GM20431 (cell line): ENCODE data around the gene ERVMER34-1.

Experiments
- in situ Hi-C: fragments of 300-500 bp; cut with MseI, MboI; formaldehyde crosslinking; loops from one replicate; pipeline ENCODE4 v1.15.0; 2020; ENCODE audit warnings: low sequenced_read_pairs; ENCODE audit not compliant: unreplicated experiment

ERVMER34-1 gene

DNA sequence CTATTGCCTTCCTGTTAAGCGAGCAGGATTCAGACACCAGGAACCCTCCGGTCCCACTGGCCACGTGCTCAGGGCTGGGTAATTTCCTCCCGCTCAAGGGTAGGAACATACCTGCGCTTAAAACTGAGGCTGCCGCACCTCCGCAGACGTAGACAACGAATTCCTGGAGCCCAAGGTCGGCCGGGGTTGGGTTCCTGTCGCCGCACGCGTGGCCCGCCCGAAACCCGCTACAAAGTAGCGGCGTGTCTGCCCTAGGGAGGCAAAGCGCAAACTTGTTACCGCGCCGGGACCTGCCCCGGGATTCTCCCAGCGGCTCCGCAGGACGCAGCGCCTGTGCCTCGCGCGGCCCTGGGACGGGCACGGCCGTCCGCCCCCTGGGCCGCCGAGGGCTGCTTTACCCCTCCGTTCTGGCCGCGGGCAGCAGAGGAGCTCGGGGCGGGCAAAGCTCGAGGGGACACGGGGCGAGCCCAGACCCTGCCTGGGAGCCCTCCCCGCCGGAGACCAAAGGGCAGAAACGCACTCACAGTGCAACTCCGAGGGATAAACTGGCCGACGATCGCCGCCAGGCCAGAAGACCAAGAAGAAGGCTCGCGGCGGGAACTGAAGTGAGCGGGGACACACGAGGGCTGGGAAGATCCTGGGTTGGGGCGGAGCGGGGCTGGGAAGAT, at the start of gene ERVMER34-1:
Gene ERVMER34-1 (minus strand): TSS at position 607 of the 668 bp plus-strand sequence. CDS start 5,905 bp downstream, outside the sequence.
- in situ Hi-C loops, result loop anchor here (25.0 kb wide), 1 partner anchor 214 kb away; no protein-coding TSS in a partner anchor

DNA sequence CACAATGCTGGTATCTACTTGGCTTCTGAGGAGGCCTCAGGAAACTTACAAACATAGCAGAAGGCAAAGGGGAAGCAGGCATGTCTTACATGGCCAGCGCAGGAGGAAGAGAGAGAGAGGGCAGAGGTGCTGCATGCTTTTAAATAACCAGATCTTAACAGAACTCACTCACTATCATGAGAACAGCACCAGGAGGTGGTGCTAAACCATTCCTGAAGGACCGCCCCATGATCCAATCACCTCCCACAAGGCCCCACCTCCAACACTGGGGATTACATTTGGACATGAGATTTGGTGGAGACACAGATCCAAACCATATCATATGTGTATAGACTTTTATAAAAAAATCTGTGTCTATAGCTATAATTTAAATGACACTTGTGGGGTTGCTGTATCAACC, 48.6 kb upstream of the ERVMER34-1 start:
- in situ Hi-C loops, result no loop called here

DNA sequence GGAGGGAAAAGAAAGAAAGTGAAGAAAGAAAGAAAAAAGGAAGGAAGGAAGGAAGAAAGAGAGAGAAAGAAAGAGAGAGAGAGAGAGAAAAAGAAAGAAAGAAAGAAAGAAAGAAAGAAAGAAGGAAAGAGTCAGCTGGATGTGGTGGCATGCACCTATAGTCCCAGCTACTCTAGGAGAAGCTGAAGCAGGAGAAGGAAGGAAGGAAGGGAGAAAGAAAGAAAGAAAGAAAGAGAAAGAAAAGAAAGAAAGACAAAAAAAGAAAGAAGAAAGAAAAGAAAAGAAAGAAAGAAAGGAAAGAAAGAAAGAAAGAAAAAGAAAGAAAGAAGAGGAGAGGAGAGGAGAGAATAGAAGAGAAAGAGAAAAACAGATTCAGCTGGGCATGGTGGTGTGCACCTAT, 44.3 kb upstream of the ERVMER34-1 start:
- in situ Hi-C loops, result no loop called here

DNA sequence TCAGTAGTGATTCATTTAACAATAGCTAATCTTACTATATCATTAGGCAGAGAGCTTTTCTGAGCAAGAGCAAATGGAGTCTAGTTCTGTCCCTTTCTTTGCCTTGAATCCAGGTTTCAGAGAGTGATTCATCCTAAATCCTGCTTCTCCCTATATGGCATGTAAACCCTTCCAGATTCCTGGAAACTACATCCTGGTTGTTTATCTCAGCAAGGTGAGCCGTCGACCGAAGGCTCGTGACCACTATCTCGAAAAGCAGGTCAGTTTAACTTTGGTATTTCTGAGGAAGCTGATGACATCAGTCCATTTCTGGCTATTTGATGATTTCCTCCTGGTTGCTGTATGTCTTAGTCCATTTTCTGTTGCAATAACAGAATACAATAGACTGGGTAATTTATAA, 40.7 kb upstream of the ERVMER34-1 start:
- in situ Hi-C loops, result no loop called here

DNA sequence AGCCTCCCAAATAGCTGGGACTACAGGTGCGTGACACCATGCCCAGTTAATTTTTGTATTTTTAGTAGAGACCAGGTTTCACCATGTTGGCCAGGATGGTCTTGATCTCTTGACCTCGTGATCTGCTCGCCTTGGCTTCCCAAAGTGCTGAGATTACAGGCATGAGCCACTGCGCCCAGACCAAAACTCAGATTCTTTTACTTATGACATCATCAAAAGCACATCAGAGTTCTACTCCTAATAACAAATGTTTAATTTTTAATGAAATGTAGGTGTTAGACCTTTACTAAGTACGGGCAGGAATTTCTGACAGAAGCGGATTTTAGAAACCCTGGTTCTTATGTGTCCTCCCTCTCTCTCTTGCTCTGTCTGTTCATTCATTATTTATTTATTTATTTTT, 38.5 kb upstream of the ERVMER34-1 start:
- in situ Hi-C loops, result no loop called here

DNA sequence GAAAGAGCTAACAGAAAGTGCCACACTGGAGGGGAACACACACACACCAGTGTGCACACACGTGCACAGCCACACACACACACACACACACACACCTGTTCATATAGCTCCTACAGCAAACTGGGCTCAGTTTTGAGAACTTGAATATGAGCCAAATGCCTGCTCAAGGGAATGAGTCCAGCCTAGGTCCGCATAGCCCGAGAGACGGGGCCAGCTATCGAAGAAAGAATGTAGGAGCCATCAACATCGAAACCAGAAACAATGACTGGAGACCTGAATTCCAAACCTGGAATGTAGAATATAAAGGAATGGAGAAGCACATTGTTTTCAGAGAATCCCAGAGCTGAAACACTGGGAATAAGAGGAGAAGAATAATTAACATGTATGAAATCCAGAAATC, 37.6 kb upstream of the ERVMER34-1 start:
- in situ Hi-C loops, result no loop called here

DNA sequence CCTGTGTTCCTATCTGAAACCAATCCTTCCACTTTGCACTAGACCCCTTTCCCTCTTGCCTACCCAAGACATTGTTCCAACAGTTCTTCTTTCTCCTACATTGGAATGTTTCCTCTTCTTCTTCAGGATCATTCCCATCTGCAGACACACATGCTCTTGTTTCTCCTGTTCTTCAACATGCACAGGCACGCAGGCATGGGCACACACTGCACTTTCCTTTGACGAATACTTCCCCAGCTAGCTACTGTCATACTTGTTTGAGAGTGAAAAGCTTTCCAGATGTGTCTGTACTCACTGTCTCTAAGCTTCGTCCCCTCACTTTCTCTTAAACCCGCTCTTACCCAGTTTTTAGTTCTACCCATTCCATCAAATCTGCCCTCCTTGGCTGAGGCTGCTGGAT, 31.8 kb upstream of the ERVMER34-1 start:
- in situ Hi-C loops, result no loop called here

- in situ Hi-C loops, result no loop called here
Observed at GRCh38 chr4:52780617-52781354, 29.6 kb upstream of the ERVMER34-1 start.

DNA sequence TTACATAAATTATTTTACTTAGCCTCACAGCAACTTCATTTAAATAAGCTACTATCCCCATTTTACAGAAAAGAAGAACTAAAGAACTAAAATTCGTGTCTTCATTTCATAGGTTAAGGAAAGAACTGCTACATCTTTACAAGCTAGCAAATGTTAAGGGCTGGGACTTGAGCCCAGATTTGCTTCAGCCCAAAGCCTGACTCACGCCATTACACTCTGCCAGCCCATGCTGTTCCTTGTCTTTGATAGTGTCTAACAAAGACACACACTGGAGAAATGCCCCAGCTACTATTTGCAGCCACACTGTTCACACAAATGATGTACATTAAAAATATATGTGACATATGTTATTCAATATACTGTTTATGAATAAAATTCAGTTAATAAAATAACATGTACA, 29.0 kb upstream of the ERVMER34-1 start:
- in situ Hi-C loops, result no loop called here

DNA sequence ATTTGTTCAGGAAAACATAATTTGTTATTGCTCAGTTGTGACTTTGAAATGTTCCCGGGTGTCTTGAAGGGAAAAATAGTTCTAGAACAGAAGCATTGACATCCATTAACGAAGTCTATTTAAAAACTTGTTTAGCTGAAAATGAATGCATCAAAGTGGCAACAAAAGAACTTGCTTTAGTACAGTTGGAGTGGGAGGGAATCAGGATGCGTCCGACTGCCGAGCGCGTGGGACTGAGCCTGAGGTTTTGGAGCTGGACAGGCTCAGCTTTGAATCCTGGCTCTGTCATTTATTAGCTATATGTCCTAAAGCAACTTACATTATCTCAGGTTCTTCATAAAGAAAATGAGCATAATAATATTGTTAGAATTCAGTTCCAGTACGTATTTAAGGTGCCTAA, 9.0 kb upstream of the ERVMER34-1 start:
- in situ Hi-C loops, result loop anchor here (25.0 kb wide), 1 partner anchor 223 kb away; no protein-coding TSS in a partner anchor

DNA sequence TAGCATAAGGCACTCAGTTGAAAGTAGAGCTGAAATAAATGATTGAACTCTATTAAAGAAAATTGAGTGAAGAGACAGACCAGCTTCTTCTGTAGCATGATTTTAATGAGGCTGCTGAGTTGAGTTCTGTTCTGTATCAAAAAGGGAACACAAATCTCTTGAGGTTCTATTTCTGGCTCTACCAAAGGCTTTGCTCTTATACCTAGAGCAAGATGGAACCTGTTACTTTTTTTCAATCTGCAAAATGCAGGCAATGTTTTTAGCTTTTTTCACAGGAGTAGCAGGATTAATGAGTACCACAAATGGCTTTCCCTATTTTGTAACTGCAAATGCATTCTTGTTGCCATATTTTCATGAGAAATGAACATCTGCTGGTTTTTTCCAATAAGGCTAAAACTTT, 4.2 kb upstream of the ERVMER34-1 start:
- in situ Hi-C loops, result loop anchor here (25.0 kb wide), 1 partner anchor 218 kb away; no protein-coding TSS in a partner anchor

DNA sequence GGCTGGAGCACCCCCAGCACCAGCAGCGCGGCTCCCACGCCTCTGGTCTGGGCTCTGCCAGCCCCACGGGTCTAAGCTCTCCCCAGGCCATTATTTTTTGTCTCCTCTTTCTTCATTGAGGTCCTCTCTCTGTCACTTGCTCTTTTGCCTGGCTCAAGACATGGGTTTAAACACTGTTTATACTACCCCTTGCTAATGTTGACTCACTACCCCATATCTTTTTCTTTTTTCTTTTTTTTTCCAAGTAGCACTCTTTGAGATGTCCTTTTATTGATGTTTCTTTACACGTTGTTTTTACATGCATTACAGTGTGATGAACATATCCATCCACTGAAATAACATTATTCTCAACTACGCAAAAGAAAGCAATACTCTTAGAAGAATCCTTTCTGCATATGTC, 1.7 kb upstream of the ERVMER34-1 start:
- in situ Hi-C loops, result loop anchor here (25.0 kb wide), 1 partner anchor 216 kb away; no protein-coding TSS in a partner anchor

DNA sequence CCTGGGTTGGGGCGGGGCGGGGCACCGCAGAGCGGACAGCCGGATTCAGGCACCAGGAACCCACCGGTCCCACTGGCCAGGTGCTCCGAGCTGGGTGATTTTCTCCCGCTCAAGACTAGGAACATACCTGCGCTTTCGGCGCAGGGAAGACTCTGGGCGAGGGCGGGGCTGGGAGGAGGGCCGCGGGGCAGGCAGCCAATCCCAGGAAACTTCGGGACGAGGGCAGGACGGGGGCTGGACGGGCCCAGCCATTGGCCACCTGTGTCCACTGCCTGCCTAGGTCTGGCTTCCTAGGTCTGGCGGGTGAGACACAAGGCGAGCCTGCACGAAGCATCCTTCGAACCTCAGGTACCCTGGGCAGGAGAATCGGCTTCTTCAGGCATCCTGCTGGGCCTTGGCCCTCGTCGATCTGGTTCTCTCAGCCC, 274 bp upstream of the ERVMER34-1 start:
- in situ Hi-C loops, result loop anchor here (25.0 kb wide), 1 partner anchor 214 kb away; no protein-coding TSS in a partner anchor

DNA sequence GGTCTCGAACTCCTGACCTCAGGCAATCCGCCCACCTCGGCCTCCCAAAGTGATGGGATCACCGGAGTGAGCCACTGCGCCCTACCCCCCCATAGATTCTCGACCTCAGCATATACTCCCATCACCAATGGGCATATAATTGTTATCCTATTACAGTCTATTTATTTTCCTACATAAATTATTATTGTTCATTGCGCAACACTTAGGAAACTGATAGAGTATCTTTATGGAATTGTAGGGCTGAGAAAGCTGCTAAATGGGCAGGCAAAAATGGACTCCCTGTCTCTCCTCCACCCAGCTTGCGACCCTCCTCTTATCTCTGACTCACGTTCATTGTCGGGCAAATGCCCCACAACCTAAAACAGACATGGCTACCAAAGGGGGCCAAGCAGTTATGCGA, 1.0 kb downstream of the ERVMER34-1 start:
- in situ Hi-C loops, result loop anchor here (25.0 kb wide), 1 partner anchor 213 kb away; no protein-coding TSS in a partner anchor

GRCh38 chr4:52748432-52748831, 2.8 kb downstream of the ERVMER34-1 start:
- in situ Hi-C loops, result loop anchor here (25.0 kb wide), 1 partner anchor 89 kb away; no protein-coding TSS in a partner anchor

GRCh38 chr4:52744588-52744987, 6.6 kb downstream of the ERVMER34-1 start:
- in situ Hi-C loops, result loop anchor here (25.0 kb wide), 1 partner anchor 93 kb away; no protein-coding TSS in a partner anchor

DNA sequence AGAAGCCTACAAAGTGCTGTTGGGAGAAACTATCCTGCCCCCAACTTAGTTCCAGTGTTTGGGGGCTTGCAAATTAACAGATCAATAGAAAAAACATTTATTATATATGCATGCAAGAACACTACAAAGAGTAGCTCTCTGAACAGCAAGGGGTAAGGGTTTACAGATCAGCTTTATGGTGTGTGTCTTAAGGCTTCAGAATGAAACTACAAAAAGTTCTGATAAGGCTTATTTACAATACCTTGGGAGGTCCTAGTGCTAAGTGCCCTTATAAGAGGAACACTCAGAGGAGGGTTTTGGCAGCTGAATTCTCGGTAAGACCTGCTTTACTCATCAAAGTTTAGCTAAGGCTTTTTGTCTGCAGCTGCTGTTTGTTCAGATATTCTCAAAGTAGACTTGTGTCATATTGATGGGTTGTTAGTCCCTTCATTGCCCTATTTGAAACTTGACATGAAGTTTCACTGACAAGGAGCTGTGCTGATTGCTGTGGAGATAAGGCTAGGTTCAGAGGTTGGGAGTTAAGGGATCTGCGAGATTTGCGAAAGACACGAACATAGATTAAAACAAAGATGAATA, 7.7 kb downstream of the ERVMER34-1 start:
- in situ Hi-C loops, result loop anchor here (25.0 kb wide), 1 partner anchor 94 kb away; no protein-coding TSS in a partner anchor

GRCh38 chr4:52729586-52729985, 21.6 kb downstream of the ERVMER34-1 start:
- in situ Hi-C loops, result loop anchor here (25.0 kb wide), 1 partner anchor 108 kb away; no protein-coding TSS in a partner anchor

- in situ Hi-C loops, result loop anchor here (25.0 kb wide), 1 partner anchor 109 kb away; no protein-coding TSS in a partner anchor
Observed at GRCh38 chr4:52728691-52729240, 22.5 kb downstream of the ERVMER34-1 start.
